GM13976 (cell line): ENCODE results near the gene HMX1.

Experiments
- DNase-seq: peaks from one replicate; pipeline ENCODE4 v3.0.0; 2012; ENCODE audit warnings: low spot score
- in situ Hi-C: fragments of 300-500 bp; cut with MboI; formaldehyde crosslinking; loops from one replicate; pipeline ENCODE4 v1.12.0; 2022; ENCODE audit warnings: low sequenced_read_pairs, mixed read lengths, inconsistent platforms; ENCODE audit not compliant: unreplicated experiment
- TF ChIP-seq, protein P1 (sequence below): IDR thresholded peaks from 2 replicates; pipeline ENCODE4 v1.5.1; 2012; ENCODE audit warnings: borderline replicate concordance, mild to moderate bottlenecking; ENCODE audit not compliant: insufficient read depth; ENCODE audit errors: extremely low read depth, missing control alignments, control extremely low read depth

HMX1 gene

DNA sequence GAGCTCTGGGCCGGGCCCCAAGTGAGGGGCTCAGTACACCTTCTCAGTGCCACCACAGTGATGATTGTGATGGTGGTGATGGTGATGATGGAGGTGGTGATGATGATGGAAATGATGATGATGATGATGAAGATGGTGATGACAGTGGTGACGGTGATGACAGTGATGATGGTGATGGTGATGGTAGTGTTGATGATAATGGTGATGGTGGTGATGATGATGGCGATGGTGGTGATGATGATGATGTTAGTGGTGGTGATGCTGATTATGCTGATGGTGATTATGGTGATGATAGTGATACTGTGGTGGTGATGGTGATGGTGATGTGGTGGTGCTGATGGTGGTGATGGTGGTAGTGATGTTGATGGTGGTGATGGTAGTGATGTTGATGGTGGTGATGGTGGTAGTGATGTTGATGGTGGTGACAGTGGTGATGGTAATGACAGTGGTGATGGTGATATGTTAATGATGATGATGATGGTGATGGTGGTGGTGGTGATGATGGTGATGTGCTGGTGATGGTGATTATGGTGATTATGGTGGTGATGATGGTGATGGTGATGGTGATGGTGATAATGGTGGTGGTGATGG, 29.9 kb downstream of the HMX1 start:
- DNase-seq: no peak
- TF ChIP-seq, protein P1, sequence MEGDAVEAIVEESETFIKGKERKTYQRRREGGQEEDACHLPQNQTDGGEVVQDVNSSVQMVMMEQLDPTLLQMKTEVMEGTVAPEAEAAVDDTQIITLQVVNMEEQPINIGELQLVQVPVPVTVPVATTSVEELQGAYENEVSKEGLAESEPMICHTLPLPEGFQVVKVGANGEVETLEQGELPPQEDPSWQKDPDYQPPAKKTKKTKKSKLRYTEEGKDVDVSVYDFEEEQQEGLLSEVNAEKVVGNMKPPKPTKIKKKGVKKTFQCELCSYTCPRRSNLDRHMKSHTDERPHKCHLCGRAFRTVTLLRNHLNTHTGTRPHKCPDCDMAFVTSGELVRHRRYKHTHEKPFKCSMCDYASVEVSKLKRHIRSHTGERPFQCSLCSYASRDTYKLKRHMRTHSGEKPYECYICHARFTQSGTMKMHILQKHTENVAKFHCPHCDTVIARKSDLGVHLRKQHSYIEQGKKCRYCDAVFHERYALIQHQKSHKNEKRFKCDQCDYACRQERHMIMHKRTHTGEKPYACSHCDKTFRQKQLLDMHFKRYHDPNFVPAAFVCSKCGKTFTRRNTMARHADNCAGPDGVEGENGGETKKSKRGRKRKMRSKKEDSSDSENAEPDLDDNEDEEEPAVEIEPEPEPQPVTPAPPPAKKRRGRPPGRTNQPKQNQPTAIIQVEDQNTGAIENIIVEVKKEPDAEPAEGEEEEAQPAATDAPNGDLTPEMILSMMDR: no peak
- in situ Hi-C loops: no loop called here

DNA sequence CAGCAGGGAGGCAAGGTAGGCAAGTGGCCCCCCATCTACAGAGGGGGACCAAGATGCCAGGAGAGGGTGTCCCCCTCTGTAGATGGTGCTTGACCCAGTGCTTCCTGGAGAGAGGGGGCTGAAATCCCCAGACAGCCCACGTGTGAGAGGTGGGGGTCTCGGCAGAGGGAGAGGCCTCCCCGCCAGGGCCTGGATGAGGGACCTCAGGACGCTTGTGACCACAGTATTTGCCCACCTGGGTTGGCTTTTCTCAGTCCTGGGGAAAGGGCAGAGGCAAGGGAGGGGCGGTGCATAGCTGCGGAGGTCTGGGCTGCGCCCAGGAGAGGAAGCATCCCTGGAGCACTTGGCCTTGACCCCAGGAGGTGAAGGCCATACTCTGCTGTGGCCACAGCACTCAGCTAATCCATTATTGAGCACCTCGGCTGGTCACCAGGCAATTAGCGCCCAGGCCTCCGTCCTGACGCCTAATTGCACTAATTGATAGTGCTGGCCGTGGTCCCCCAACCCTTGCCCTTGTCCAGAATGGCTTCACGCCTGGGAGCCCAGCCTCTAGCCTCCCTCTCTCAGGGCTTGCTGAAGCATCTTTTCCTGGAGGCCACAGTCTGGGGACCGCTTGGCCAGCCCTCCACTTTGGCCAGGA, 30.7 kb downstream of the HMX1 start:
- TF ChIP-seq, protein P1: no peak
- in situ Hi-C loops: no loop called here
- DNase-seq: no peak

DNA sequence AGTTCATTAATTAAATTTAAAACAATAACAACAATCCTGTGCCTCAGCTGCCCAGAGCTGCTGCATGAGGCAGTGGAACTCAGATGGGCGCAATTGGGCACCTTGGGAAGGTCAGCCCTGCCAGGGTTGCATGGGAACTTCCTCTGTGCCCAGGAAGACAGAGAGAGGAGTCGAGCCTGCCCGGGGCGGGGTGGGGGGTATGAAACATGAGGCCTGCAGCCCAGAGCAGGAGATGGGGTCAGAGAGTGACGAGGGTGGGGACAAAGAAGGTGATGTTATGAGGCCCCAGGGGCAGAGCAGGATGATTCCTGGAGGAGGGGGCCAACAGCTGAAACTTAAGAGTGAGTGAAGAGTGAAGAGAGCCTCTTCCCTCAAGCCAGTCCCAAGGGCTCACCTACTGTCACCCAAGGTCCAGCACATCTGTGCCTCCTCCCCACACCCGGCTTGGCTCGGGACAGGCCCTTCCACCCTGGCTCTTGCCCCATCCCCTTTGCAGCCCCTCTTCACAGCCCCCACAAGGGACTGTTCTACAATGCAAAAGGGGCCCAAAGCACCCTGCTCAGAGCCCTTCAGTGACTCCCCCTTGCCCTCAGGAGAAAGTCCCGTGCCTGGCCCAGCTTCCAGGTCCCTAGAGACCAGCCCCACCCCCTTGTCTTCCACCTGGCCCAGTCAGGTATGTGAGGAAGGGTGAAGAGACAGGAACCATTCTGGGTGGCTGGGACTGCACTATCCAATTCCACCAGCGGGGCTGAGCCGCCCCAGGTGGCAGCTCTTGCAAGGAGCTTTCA, 31.4 kb downstream of the HMX1 start:
- in situ Hi-C loops: no loop called here
- DNase-seq: no peak
- TF ChIP-seq, protein P1: no peak

DNA sequence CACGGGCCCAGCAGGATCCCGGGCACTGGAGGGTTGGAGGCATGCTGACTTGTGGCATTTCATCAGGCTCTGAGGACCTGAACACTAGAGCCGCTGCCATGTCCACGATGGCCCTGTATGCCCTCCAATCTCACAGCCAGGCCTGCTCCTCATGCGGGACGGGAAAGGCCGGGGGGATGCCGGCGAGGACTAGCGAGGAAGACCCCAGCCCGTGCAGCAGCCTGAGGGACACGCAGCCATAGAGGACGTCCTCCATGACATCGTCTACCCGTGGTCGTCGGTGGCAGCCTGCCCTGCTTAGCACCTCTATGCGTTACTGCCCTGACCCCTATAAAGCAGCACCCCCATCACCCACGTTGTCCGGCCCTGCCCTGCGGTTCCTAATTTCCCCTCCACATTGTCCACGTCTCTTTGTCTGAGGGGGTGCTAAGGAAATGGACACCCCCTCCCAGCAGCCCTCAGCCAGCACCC, 32.6 kb downstream of the HMX1 start:
- in situ Hi-C loops: no loop called here
- TF ChIP-seq, protein P1: no peak
- DNase-seq: no peak

DNA sequence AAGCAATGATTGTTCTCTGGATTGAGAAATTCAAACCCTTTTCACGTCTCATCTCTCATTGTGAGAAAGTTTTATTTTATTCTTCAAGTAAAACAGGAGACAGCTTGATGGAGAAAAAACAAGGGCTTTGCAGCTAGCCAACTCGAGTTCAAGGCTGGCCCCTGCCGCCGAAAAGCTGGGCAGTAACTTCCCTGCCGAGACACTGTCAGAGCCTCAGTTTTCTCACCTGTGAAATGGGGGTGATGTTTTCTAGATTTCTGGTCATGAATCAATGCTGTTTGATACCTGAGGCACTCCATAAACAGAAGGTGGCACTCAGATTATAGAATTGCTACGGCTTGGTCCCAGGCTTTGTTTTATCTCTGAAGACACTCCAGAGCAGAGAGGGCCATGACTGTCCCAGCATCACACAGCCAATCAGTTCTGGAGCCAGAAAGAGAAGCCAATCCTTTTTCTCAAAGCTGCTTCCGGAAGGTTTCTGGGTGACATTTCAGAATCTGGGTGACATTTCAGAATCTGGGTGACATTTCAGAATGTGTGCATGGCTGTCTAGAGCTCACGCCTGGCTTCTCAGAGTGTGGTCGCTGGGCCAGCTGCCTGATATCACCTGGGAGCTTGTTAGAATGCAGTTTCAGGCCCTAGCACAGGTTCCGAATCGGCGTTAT, 33.2 kb downstream of the HMX1 start:
- DNase-seq: no peak
- TF ChIP-seq, protein P1: no peak
- in situ Hi-C loops: no loop called here

DNA sequence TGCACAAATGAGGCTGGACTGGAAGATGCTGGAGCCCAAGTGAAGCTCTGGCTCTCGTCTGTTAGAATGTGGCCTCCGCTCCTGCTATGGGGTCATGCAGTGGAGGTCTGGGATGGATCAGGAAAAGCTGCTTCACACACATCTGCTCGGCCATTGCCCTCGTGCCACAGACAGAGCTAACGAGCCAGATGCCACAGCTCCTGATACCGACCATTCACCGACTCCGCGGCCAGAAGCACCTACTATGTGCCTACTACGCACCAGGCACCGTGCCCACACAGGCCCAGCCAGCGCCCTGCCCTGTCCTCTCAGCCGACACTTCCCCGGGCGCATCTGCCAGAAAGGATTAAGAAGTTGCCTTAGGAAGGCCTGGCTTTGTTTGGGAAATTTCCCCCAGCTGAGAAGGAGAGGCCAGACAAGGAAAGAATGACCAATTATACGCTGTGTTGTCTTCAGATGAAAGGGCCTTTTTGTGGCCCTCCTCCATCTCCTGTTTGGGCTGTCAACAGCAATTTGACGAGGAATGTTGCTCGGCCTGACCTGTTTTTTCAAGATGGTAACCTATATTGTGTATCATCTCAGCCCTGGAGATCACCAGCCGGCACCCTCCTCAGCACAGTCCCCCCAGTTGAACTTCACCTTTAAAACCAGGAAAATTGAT, 34.3 kb downstream of the HMX1 start:
- in situ Hi-C loops: no loop called here
- TF ChIP-seq, protein P1: no peak
- no peak for DNase-seq
